CD4-positive, alpha-beta memory T cell (primary cell): ENCODE data around the gene PYGO2. TPM values are rescaled to one million over a fixed set of nuclear protein-coding genes. Genes with fewer than 3 reads are reported as not detected.
"Not testable (repeated sequence)": the region's sequence is repeated elsewhere in the genome, so short reads cannot be mapped to it uniquely, and the experiment has no call there.

Experiments
- CTCF ChIA-PET: fragments of 350-600 bp; sonication (Branson Sonifier 250); formaldehyde crosslinking; loops from one replicate; lab custom pipeline; 2021; ENCODE audit warnings: inconsistent platforms; ENCODE audit not compliant: partially characterized antibody; lab: Charles Lee
- POLR2A ChIA-PET: fragments of 350-600 bp; sonication (Branson Sonifier 250); formaldehyde crosslinking; loops from one replicate; lab custom pipeline; 2021; ENCODE audit not compliant: partially characterized antibody; lab: Charles Lee
- DNase-seq, 5 donors: peaks; one replicate each; pipeline versions ENCODE4 v3.0.0 to v3.0.0-alpha.2; 2020 to 2022; ENCODE audit warnings: mixed read lengths in 1 of 5
- H3K27ac ChIP-seq: one replicate; pipeline ENCODE4 v1.7.0; 2013; ENCODE audit warnings: low read depth, low read length
- H3K27me3 ChIP-seq: 2 replicates; pipeline ENCODE4 v1.7.0; 2013; ENCODE audit warnings: mild to moderate bottlenecking, low read length, moderate library complexity; ENCODE audit not compliant: insufficient read depth
- H3K36me3 ChIP-seq: 2 replicates; pipeline ENCODE4 v1.7.0; 2013; ENCODE audit warnings: mild to moderate bottlenecking, low read length, moderate library complexity; ENCODE audit not compliant: insufficient read depth
- H3K4me1 ChIP-seq: 2 replicates; pipeline ENCODE4 v1.7.0; 2013; ENCODE audit warnings: mild to moderate bottlenecking, low read length, moderate library complexity; ENCODE audit not compliant: insufficient read depth
- H3K4me3 ChIP-seq, 2 donors: one replicate each; pipeline ENCODE4 v1.7.0; 2013; ENCODE audit warnings: low read length in 2 of 2, mild to moderate bottlenecking in 1 of 2
- H3K9me3 ChIP-seq, 2 donors: one replicate each; pipeline ENCODE4 v1.7.0; 2013; ENCODE audit warnings: low read length in 2 of 2, control low read depth in 1 of 2; ENCODE audit not compliant: control insufficient read depth in 1 of 2
- H3K27ac Mint-ChIP-seq, 7 donors: one replicate each; pipeline ENCODE4 v1.8.0; 2020 to 2021; ENCODE audit warnings: mixed read lengths in 7 of 7, mild to moderate bottlenecking in 6 of 7, inconsistent platforms in 3 of 7, moderate library complexity in 3 of 7
- H3K27me3 Mint-ChIP-seq, 2 donors: one replicate each; pipeline ENCODE4 v1.8.0; 2020 to 2021; ENCODE audit warnings: mixed read lengths in 2 of 2
- H3K36me3 Mint-ChIP-seq, 2 donors: one replicate each; pipeline ENCODE4 v1.8.0; 2020 to 2021; ENCODE audit warnings: mixed read lengths in 2 of 2, inconsistent platforms in 1 of 2, mild to moderate bottlenecking in 1 of 2
- H3K4me1 Mint-ChIP-seq, 4 donors: one replicate each; pipeline ENCODE4 v1.8.0; 2020 to 2021; ENCODE audit warnings: mixed read lengths in 4 of 4, mild to moderate bottlenecking in 1 of 4
- H3K4me3 Mint-ChIP-seq, 8 donors: one replicate each; pipeline ENCODE4 v1.8.0; 2020 to 2021; ENCODE audit warnings: mixed read lengths in 8 of 8, mild to moderate bottlenecking in 7 of 8, moderate library complexity in 6 of 8, inconsistent platforms in 3 of 8
- H3K9me3 Mint-ChIP-seq, 8 donors: one replicate each; pipeline ENCODE4 v1.8.0; 2020 to 2021; ENCODE audit warnings: mixed read lengths in 8 of 8, mild to moderate bottlenecking in 5 of 8, inconsistent platforms in 3 of 8, moderate library complexity in 1 of 8
- intact Hi-C: fragments of 100-400 bp; cut with micrococcal nuclease; formaldehyde crosslinking; loops from one replicate; pipeline ENCODE4 v1.15.1; 2023
- polyA plus RNA-seq, 2 donors: library from polyadenylated mRNA; unstranded; fragments of 300-500 nt; fragmentation: Illumina TruSeq; gene quantifications; one replicate each; pipeline ENCODE4 v1.2.3, GENCODE V29; 2021
- total RNA-seq, 2 experiments: library from RNA; stranded (reverse); gene quantifications; one replicate each; pipeline ENCODE4 v1.2.3, GENCODE V29; 2021

Gene PYGO2
- total and polyA plus RNA-seq, 4 experiments from 2014 or later = 22.5 to 80.2 (median 66.3) TPM

GRCh38 chr1:154996966-154997701 is 35.6 kb upstream of the PYGO2 start:
- no peak for DNase-seq
- Histone ChIP-seq H3K27me3 (no peaks in the 10 kb centered on the region), H3K4me3 (no peak overlapping the region), H3K9me3 (no peaks in the 10 kb centered on the region), H3K27ac (no peak overlapping the region), H3K4me1 (peaks cover 29% of the 10 kb centered on the region), H3K36me3 (no peaks in the 10 kb centered on the region)
- peak overlapping the region in 6 of 7 donors; percentile 33 to 90 (median 46) for H3K27ac Mint-ChIP-seq
- POLR2A ChIA-PET = interaction anchor here (0.5 to 38.9 kb wide), 5 partner anchors 10 to 146 kb away, joined by 3 to 1543 read pairs (median 67); partner anchors contain the start of genes CKS1B, FLAD1, PBXIP1 and PYGO2
- H3K4me3 Mint-ChIP-seq = peak overlapping the region in 5 of 8 donors; percentile 21 to 69 (median 42)
- H3K36me3 Mint-ChIP-seq = peaks cover 0 to 19% of the 10 kb centered on the region in 2 donors
- H3K9me3 Mint-ChIP-seq = peaks cover 0 to 3% (median 0%) of the 10 kb centered on the region in 8 donors
- H3K4me1 Mint-ChIP-seq = peaks cover 20 to 36% (median 31%) of the 10 kb centered on the region in 4 donors
- intact Hi-C loops = no loop called here
- no peaks in the 10 kb centered on the region for H3K27me3 Mint-ChIP-seq
- CTCF ChIA-PET = interaction anchor here (1.0 to 16.3 kb wide), 8 partner anchors 9 to 88 kb away, joined by 3 to 381 read pairs (median 5); partner anchors contain the start of genes ADAM15, CKS1B and SHC1

- H3K4me3 ChIP-seq, H3K27me3 Mint-ChIP-seq, H3K36me3 ChIP-seq, H3K4me3 Mint-ChIP-seq, H3K27ac Mint-ChIP-seq, H3K9me3 ChIP-seq, DNase-seq, H3K27me3 ChIP-seq, H3K27ac ChIP-seq, H3K9me3 Mint-ChIP-seq, intact Hi-C loops: not testable (repeated sequence)
- ChIA-PET POLR2A (interaction anchor here (0.8 to 38.9 kb wide), 4 partner anchors 9 to 25 kb away, joined by 3 to 1543 read pairs (median 36); partner anchors contain the start of genes CKS1B, FLAD1, PBXIP1 and PYGO2), CTCF (interaction anchor here (0.6 to 16.3 kb wide), 11 partner anchors 12 to 753 kb away, joined by 3 to 381 read pairs (median 3); partner anchors contain the start of genes ADAM15, FLAD1 and PYGO2)
- peaks cover 29% of the 10 kb centered on the region for H3K4me1 ChIP-seq
- peaks cover 0 to 15% of the 10 kb centered on the region in 2 donors for H3K36me3 Mint-ChIP-seq
- peaks cover 20 to 35% (median 29%) of the 10 kb centered on the region in 4 donors for H3K4me1 Mint-ChIP-seq
These were observed 33.9 kb upstream of the PYGO2 start for GRCh38 chr1:154995301-154995983.

- Histone ChIP-seq H3K9me3 (no peaks in the 10 kb centered on the region), H3K27ac (no peak overlapping the region), H3K4me3 (no peak overlapping the region), H3K4me1 (peaks cover 23% of the 10 kb centered on the region), H3K36me3 (peaks cover 10% of the 10 kb centered on the region), H3K27me3 (no peaks in the 10 kb centered on the region)
- DNase-seq = no peak
- Mint-ChIP-seq H3K27me3 (no peaks in the 10 kb centered on the region), H3K27ac (peak overlapping the region in 2 of 7 donors; percentile 18 to 40), H3K4me1 (peaks cover 17 to 31% (median 25%) of the 10 kb centered on the region in 4 donors), H3K4me3 (no peak overlapping the region), H3K36me3 (peaks cover 4 to 18% of the 10 kb centered on the region in 2 donors), H3K9me3 (peaks cover 0 to 3% (median 0%) of the 10 kb centered on the region in 8 donors)
- ChIA-PET CTCF (interaction anchor here (0.6 to 16.3 kb wide), 6 partner anchors 11 to 188 kb away, joined by 3 to 381 read pairs (median 10); partner anchors contain the start of genes ADAM15, FLAD1 and PYGO2), POLR2A (interaction anchor here (0.5 to 38.9 kb wide), 5 partner anchors 13 to 861 kb away, joined by 4 to 1543 read pairs (median 10); partner anchors contain the start of genes CKS1B, FLAD1, PBXIP1 and PMVK)
- intact Hi-C loops = no loop called here
These were observed 33.0 kb upstream of the PYGO2 start for GRCh38 chr1:154994591-154994990.

- no peaks in the 10 kb centered on the region for H3K9me3 ChIP-seq
- ChIA-PET CTCF (interaction anchor here (0.9 to 16.3 kb wide), 8 partner anchors 10 to 57 kb away, joined by 3 to 381 read pairs (median 6); partner anchors contain the start of genes ADAM15, FLAD1, PBXIP1 and PYGO2), POLR2A (interaction anchor here (0.5 to 38.9 kb wide), 6 partner anchors 8 to 860 kb away, joined by 4 to 1543 read pairs (median 8); partner anchors contain the start of genes CKS1B, FLAD1, PBXIP1 and PMVK)
- H3K27ac Mint-ChIP-seq = peak overlapping the region in 2 of 7 donors; percentile 29 to 40
- peaks cover 25% of the 10 kb centered on the region for H3K4me1 ChIP-seq
- intact Hi-C loops = no loop called here
- peaks cover 19 to 32% (median 25%) of the 10 kb centered on the region in 4 donors for H3K4me1 Mint-ChIP-seq
- no peak overlapping the region for H3K4me3 ChIP-seq
- no peak for DNase-seq
- peaks cover 12% of the 10 kb centered on the region for H3K36me3 ChIP-seq
- H3K9me3 Mint-ChIP-seq = peaks cover 0 to 3% (median 0%) of the 10 kb centered on the region in 8 donors
- H3K27ac ChIP-seq = no peak overlapping the region
- H3K4me3 Mint-ChIP-seq = no peak overlapping the region
- H3K27me3 Mint-ChIP-seq = no peaks in the 10 kb centered on the region
- H3K27me3 ChIP-seq = no peaks in the 10 kb centered on the region
- peaks cover 8 to 22% of the 10 kb centered on the region in 2 donors for H3K36me3 Mint-ChIP-seq
These were observed 32.6 kb upstream of the PYGO2 start for GRCh38 chr1:154994269-154994587.

GRCh38 chr1:154993572-154994268 is 32.1 kb upstream of the PYGO2 start, which contains the start of gene LENEP:
Gene LENEP, plus strand, starts transcription at chr1:154993586. Its CDS starts 22 bp downstream, at chr1:154993608.
- no peaks in the 10 kb centered on the region for H3K9me3 ChIP-seq
- H3K9me3 Mint-ChIP-seq = peaks cover 0 to 3% (median 0%) of the 10 kb centered on the region in 8 donors
- peaks cover 19 to 32% (median 25%) of the 10 kb centered on the region in 4 donors for H3K4me1 Mint-ChIP-seq
- no peaks in the 10 kb centered on the region for H3K27me3 Mint-ChIP-seq
- CTCF ChIA-PET = interaction anchor here (0.9 to 16.3 kb wide), 10 partner anchors 10 to 59 kb away, joined by 3 to 381 read pairs (median 4); partner anchors contain the start of genes ADAM15, FLAD1, PBXIP1 and PYGO2
- peaks cover 24% of the 10 kb centered on the region for H3K4me1 ChIP-seq
- POLR2A ChIA-PET = interaction anchor here (0.6 to 38.9 kb wide), 7 partner anchors 8 to 179 kb away, joined by 3 to 1543 read pairs (median 7); partner anchors contain the start of genes CKS1B, FLAD1, KRTCAP2 and PBXIP1
- DNase-seq = no peak
- H3K27ac ChIP-seq = no peak within 1 kb of the TSS
- peak within 1 kb of the TSS in 1 of 8 donors; percentile 54 for H3K4me3 Mint-ChIP-seq
- H3K27ac Mint-ChIP-seq = peak within 1 kb of the TSS in 3 of 7 donors; percentile 29 to 47 (median 40)
- H3K4me3 ChIP-seq = no peak within 1 kb of the TSS
- H3K27me3 ChIP-seq = no peaks in the 10 kb centered on the region
- H3K36me3 Mint-ChIP-seq = peaks cover 12 to 27% of the 10 kb centered on the region in 2 donors
- intact Hi-C loops = no loop called here
- H3K36me3 ChIP-seq = peaks cover 17% of the 10 kb centered on the region
